ENCODE data around the gene DSCAM. TPM values are rescaled to one million over a fixed set of nuclear protein-coding genes. Genes with fewer than 3 reads are reported as not detected.
"Not testable (repeated sequence)": the region's sequence is repeated elsewhere in the genome, so short reads cannot be mapped to it uniquely, and the experiment has no call there.

The DSCAM gene
- total and polyA plus RNA-seq, 2 donors (not counting 1 experiment from before 2014, with no cell fraction given), result not detected

- DNase-seq (no peak), ATAC-seq (ENCODE audit: low read depth) (no peak)
- Histone ChIP-seq H3K4me2 (replicated peaks; ENCODE audit: low read depth, low read length, poor library complexity, severe bottlenecking) (no peak overlapping the region), H4K20me1 (ENCODE audit: control insufficient read depth, insufficient read depth, low read length, poor library complexity, severe bottlenecking) (no peaks in the 10 kb centered on the region), H3K4me1 (ENCODE audit: control insufficient read depth in 2 of 2, insufficient read depth in 2 of 2, low read length in 2 of 2) (no peaks in the 10 kb centered on the region), H3K27me3 (replicated peaks in 1 of 4; ENCODE audit: control extremely low read depth in 1 of 4, control insufficient read depth in 3 of 4, insufficient read depth in 4 of 4, low read length in 3 of 4) (no peaks in the 10 kb centered on the region), H3K79me2 (ENCODE audit: control insufficient read depth, insufficient read depth, low read length) (no peaks in the 10 kb centered on the region), H3K36me3 (replicated peaks in 1 of 2; ENCODE audit: control extremely low read depth in 1 of 2, control insufficient read depth in 1 of 2, extremely low read depth in 1 of 2, insufficient read depth in 2 of 2, low read length in 1 of 2) (no peaks in the 10 kb centered on the region), H3K9me3 (ENCODE audit: control extremely low read depth in 1 of 3, control insufficient read depth in 2 of 3, insufficient read depth in 1 of 3, low read length in 2 of 3) (peaks cover 0 to 32% (median 0%) of the 10 kb centered on the region in 3 donors), H3K4me3 (ENCODE audit: control extremely low read depth in 1 of 5, extremely low read depth in 1 of 5, insufficient read depth in 1 of 5, low read depth in 2 of 5, low read length in 4 of 5) (no peak overlapping the region), H3K9ac (ENCODE audit: low read length) (no peak overlapping the region), H3K27ac (ENCODE audit: low read length in 2 of 2) (no peak overlapping the region), H2AFZ (ENCODE audit: insufficient read depth, low read depth, low read length, poor library complexity, severe bottlenecking) (no peak overlapping the region)
- ChIA-PET CTCF (no interaction called here), POLR2A (no interaction called here)
- Mint-ChIP-seq H3K4me1 (no peaks in the 10 kb centered on the region), H3K4me3 (no peak overlapping the region), H3K9me3 (ENCODE audit: insufficient read depth) (peaks cover 3% of the 10 kb centered on the region), H3K27me3 (no peaks in the 10 kb centered on the region), H3K27ac (no peak overlapping the region)
- TF ChIP-seq CTCF (IDR thresholded peaks at IDR 0.05), result no peak
- TF ChIP-seq EZH2 (IDR thresholded peaks at IDR 0.05; ENCODE audit: borderline replicate concordance, insufficient read depth, low read depth, low read length, poor library complexity, severe bottlenecking), result no peak
- intact Hi-C loops (cut with micrococcal nuclease), result no loop called here
- WGBS (ENCODE audit: insufficient coverage), result 81% methylated on average over 3 of the region's 6 CpGs
Observed at GRCh38 chr21:40186045-40186444, 660.9 kb downstream of the DSCAM start.

GRCh38 chr21:40185208-40185607 is 661.8 kb downstream of the DSCAM start:
- no peaks in the 10 kb centered on the region for H3K4me1 ChIP-seq (ENCODE audit: control insufficient read depth in 2 of 2, insufficient read depth in 2 of 2, low read length in 2 of 2)
- peaks cover 0 to 32% (median 0%) of the 10 kb centered on the region in 3 donors for H3K9me3 ChIP-seq (ENCODE audit: control extremely low read depth in 1 of 3, control insufficient read depth in 2 of 3, insufficient read depth in 1 of 3, low read length in 2 of 3)
- no peaks in the 10 kb centered on the region for H3K36me3 ChIP-seq (replicated peaks in 1 of 2; ENCODE audit: control extremely low read depth in 1 of 2, control insufficient read depth in 1 of 2, extremely low read depth in 1 of 2, insufficient read depth in 2 of 2, low read length in 1 of 2)
- ATAC-seq (ENCODE audit: low read depth), result no peak
- Mint-ChIP-seq H3K27ac (no peak overlapping the region), H3K4me3 (no peak overlapping the region), H3K9me3 (ENCODE audit: insufficient read depth) (peaks cover 3% of the 10 kb centered on the region), H3K4me1 (no peaks in the 10 kb centered on the region), H3K27me3 (no peaks in the 10 kb centered on the region)
- H3K79me2 ChIP-seq (ENCODE audit: control insufficient read depth, insufficient read depth, low read length), result no peaks in the 10 kb centered on the region
- intact Hi-C loops (cut with micrococcal nuclease), result no loop called here
- no peaks in the 10 kb centered on the region for H3K27me3 ChIP-seq (replicated peaks in 1 of 4; ENCODE audit: control extremely low read depth in 1 of 4, control insufficient read depth in 3 of 4, insufficient read depth in 4 of 4, low read length in 3 of 4)
- no peak overlapping the region for H2AFZ ChIP-seq (ENCODE audit: insufficient read depth, low read depth, low read length, poor library complexity, severe bottlenecking)
- H4K20me1 ChIP-seq (ENCODE audit: control insufficient read depth, insufficient read depth, low read length, poor library complexity, severe bottlenecking), result no peaks in the 10 kb centered on the region
- no peak for DNase-seq
- H3K27ac ChIP-seq (ENCODE audit: low read length in 2 of 2), result no peak overlapping the region
- no peak overlapping the region for H3K4me3 ChIP-seq (ENCODE audit: control extremely low read depth in 1 of 5, extremely low read depth in 1 of 5, insufficient read depth in 1 of 5, low read depth in 2 of 5, low read length in 4 of 5)
- no peak overlapping the region for H3K4me2 ChIP-seq (replicated peaks; ENCODE audit: low read depth, low read length, poor library complexity, severe bottlenecking)
- TF ChIP-seq CTCF (IDR thresholded peaks at IDR 0.05) (no peak), EZH2 (IDR thresholded peaks at IDR 0.05; ENCODE audit: borderline replicate concordance, insufficient read depth, low read depth, low read length, poor library complexity, severe bottlenecking) (no peak)
- CTCF ChIA-PET, result no interaction called here
- WGBS (ENCODE audit: insufficient coverage), result 97% methylated on average over 8 of the region's 8 CpGs
- POLR2A ChIA-PET, result no interaction called here
- H3K9ac ChIP-seq (ENCODE audit: low read length), result no peak overlapping the region

- ATAC-seq (ENCODE audit: low read depth); DNase-seq; H3K4me3 Mint-ChIP-seq; H3K4me1 Mint-ChIP-seq; H3K79me2 ChIP-seq (ENCODE audit: control insufficient read depth, insufficient read depth, low read length); H3K27ac ChIP-seq (ENCODE audit: low read length in 2 of 2); H3K27ac Mint-ChIP-seq; H3K4me3 ChIP-seq (ENCODE audit: control extremely low read depth in 1 of 5, extremely low read depth in 1 of 5, insufficient read depth in 1 of 5, low read depth in 2 of 5, low read length in 4 of 5); H3K36me3 ChIP-seq (replicated peaks in 1 of 2; ENCODE audit: control extremely low read depth in 1 of 2, control insufficient read depth in 1 of 2, extremely low read depth in 1 of 2, insufficient read depth in 2 of 2, low read length in 1 of 2); H3K4me2 ChIP-seq (replicated peaks; ENCODE audit: low read depth, low read length, poor library complexity, severe bottlenecking); POLR2A ChIA-PET; H3K9me3 Mint-ChIP-seq (ENCODE audit: insufficient read depth); intact Hi-C loops (cut with micrococcal nuclease); H3K9ac ChIP-seq (ENCODE audit: low read length); CTCF ChIA-PET; H3K27me3 Mint-ChIP-seq; H2AFZ ChIP-seq (ENCODE audit: insufficient read depth, low read depth, low read length, poor library complexity, severe bottlenecking); H3K27me3 ChIP-seq (replicated peaks in 1 of 4; ENCODE audit: control extremely low read depth in 1 of 4, control insufficient read depth in 3 of 4, insufficient read depth in 4 of 4, low read length in 3 of 4); H3K4me1 ChIP-seq (ENCODE audit: control insufficient read depth in 2 of 2, insufficient read depth in 2 of 2, low read length in 2 of 2); H4K20me1 ChIP-seq (ENCODE audit: control insufficient read depth, insufficient read depth, low read length, poor library complexity, severe bottlenecking): not testable (repeated sequence)
- peaks cover 0 to 32% (median 0%) of the 10 kb centered on the region in 3 donors for H3K9me3 ChIP-seq (ENCODE audit: control extremely low read depth in 1 of 3, control insufficient read depth in 2 of 3, insufficient read depth in 1 of 3, low read length in 2 of 3)
- 83% methylated on average over 9 of the region's 19 CpGs for WGBS (ENCODE audit: insufficient coverage)
Observed at GRCh38 chr21:40182491-40182890, 664.5 kb downstream of the DSCAM start.
